Fibroblast of lung (primary cell): Measurements from ENCODE around the gene DARS2. TPM values are rescaled to one million over a fixed set of nuclear protein-coding genes. Genes with fewer than 3 reads are reported as not detected.

Experiments
- DNase-seq, 2 donors: peaks; one replicate each; pipeline versions ENCODE4 v3.0.0 to v3.0.0-alpha.2; 2010; ENCODE audit warnings: low read depth in 2 of 2
- H2AFZ ChIP-seq: 2 replicates; pipeline ENCODE4 v1.5.1; 2012; ENCODE audit warnings: low read length, control low read depth, inconsistent platforms
- H3K27ac ChIP-seq: 2 replicates; pipeline ENCODE4 v1.5.1; 2011; ENCODE audit warnings: low read length, control low read depth; ENCODE audit not compliant: insufficient read depth
- H3K27me3 ChIP-seq: 2 replicates; pipeline ENCODE4 v1.5.1; 2011; ENCODE audit warnings: mild to moderate bottlenecking, low read length; ENCODE audit not compliant: control insufficient read depth, insufficient read depth
- H3K36me3 ChIP-seq: 2 replicates; pipeline ENCODE4 v1.5.1; 2011; ENCODE audit warnings: low read length; ENCODE audit not compliant: control insufficient read depth, insufficient read depth
- H3K4me1 ChIP-seq: 2 replicates; pipeline ENCODE4 v1.5.1; 2011; ENCODE audit warnings: low read length; ENCODE audit not compliant: control insufficient read depth, insufficient read depth; ENCODE audit errors: extremely low read depth
- H3K4me2 ChIP-seq: 2 replicates; pipeline ENCODE4 v1.5.1; 2011; ENCODE audit warnings: low read length, control low read depth; ENCODE audit not compliant: insufficient read depth; ENCODE audit errors: extremely low read depth
- H3K4me3 ChIP-seq, 4 experiments: fragments of 200-600 bp in 1 of 4; sonication (generic) in 1 of 4; replicated peaks in 1 of 4; 2 replicates each; pipeline ENCODE4 v1.5.1; 2011 to 2016; ENCODE audit warnings: low read length in 4 of 4, low read depth in 3 of 4, mild to moderate bottlenecking in 3 of 4, control low read depth in 2 of 4, inconsistent platforms in 1 of 4, mixed read lengths in 1 of 4; ENCODE audit not compliant: insufficient read depth in 1 of 4; ENCODE audit errors: control extremely low read depth in 1 of 4
- H3K79me2 ChIP-seq: 2 replicates; pipeline ENCODE4 v1.5.1; 2012; ENCODE audit warnings: mild to moderate bottlenecking, low read length, inconsistent platforms; ENCODE audit not compliant: control insufficient read depth, insufficient read depth
- H3K9ac ChIP-seq: 2 replicates; pipeline ENCODE4 v1.5.1; 2011; ENCODE audit warnings: mild to moderate bottlenecking, low read length, control low read depth; ENCODE audit not compliant: insufficient read depth
- H3K9me3 ChIP-seq: 2 replicates; pipeline ENCODE4 v1.5.1; 2012; ENCODE audit warnings: low read depth, low read length; ENCODE audit not compliant: control insufficient read depth, insufficient read depth
- H4K20me1 ChIP-seq: 2 replicates; pipeline ENCODE4 v1.5.1; 2011; ENCODE audit warnings: low read length; ENCODE audit not compliant: control insufficient read depth, insufficient read depth; ENCODE audit errors: extremely low read depth
- EZH2 ChIP-seq: IDR thresholded peaks from 2 replicates; pipeline ENCODE4 v1.5.1; 2012; ENCODE audit warnings: low read length, control low read depth, mild to moderate bottlenecking; ENCODE audit errors: missing control alignments
- polyA plus RNA-seq, 2 donors: library from polyadenylated mRNA; depleted of rRNA in 1 of 2; stranded (reverse) in 1 of 2; unstranded in 1 of 2; fragments of >200 nt; gene quantifications; 2 replicates each; pipeline ENCODE4 v1.2.1, GENCODE V29; 2011 to 2012; ENCODE audit warnings: missing spikeins in 1 of 2
- total RNA-seq: library from RNA; depleted of rRNA; stranded (reverse); fragments of >200 nt; gene quantifications from 2 replicates; pipeline ENCODE4 v1.2.1, GENCODE V29; 2014
- TF ChIP-seq, protein P1 (sequence below), 2 donors: IDR thresholded peaks in 1 of 2; conservative IDR thresholded peaks in 1 of 2; 1 replicate in 1 of 2; 2 replicates in 1 of 2; pipeline ENCODE4 v1.5.1; 2011 to 2012; ENCODE audit warnings: low read length in 2 of 2, control low read depth in 1 of 2, inconsistent platforms in 1 of 2, low read depth in 1 of 2, mild to moderate bottlenecking in 1 of 2

Gene DARS2
- total and polyA plus RNA-seq, 2 donors (not counting 1 experiment from before 2014, with no cell fraction given) = 17.8 to 19.5 TPM

DNA sequence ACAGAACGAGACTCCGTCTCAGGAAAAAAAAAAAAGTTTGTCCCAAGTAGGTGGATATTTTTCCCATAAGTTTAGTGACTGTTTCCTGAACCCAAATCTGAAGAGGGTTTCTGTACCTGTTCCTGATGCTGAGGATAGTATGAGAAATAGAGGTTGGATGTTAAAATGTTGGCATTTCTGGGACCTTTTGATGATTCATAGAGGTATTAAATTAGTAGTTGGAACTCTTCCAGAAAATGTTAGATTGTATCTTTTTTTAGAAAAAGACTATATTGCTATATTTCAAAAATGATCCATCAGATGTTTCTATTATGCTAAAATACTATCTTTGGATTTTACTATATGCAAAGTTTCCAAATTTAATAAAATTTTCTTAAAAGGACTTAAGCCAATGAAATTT lies 3.1 kb downstream of the DARS2 start:
- DNase-seq = no peak
- no peak overlapping the region for H3K4me2 ChIP-seq

DNA sequence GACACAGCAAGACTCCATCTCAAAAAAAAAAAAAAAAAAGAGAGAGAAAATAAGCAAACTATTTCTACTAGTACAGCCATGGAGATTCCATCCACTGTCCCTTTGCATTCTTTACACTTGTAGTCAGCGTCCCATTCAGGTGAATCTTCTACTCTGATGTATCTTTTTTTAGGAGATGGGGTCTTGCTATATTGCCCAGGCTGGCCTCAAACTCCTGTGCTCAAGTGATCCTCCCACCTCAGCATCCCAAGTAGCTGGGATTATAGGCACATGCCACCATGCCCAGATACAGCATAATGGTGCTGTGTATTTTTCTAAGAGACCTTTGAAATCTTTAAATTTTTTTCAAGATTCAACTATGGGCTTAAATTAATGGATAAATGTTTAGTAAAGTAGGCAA lies 8.3 kb downstream of the DARS2 start:
- no peaks in the 10 kb centered on the region for H3K79me2 ChIP-seq
- H4K20me1 ChIP-seq = no peaks in the 10 kb centered on the region
- H3K9me3 ChIP-seq = no peaks in the 10 kb centered on the region
- no peak overlapping the region for H3K4me2 ChIP-seq
- H2AFZ ChIP-seq = no peak overlapping the region
- H3K27me3 ChIP-seq = no peaks in the 10 kb centered on the region
- H3K4me1 ChIP-seq = no peaks in the 10 kb centered on the region
- H3K9ac ChIP-seq = no peak overlapping the region
- no peak for DNase-seq
- no peak overlapping the region for H3K4me3 ChIP-seq
- TF ChIP-seq, protein P1, sequence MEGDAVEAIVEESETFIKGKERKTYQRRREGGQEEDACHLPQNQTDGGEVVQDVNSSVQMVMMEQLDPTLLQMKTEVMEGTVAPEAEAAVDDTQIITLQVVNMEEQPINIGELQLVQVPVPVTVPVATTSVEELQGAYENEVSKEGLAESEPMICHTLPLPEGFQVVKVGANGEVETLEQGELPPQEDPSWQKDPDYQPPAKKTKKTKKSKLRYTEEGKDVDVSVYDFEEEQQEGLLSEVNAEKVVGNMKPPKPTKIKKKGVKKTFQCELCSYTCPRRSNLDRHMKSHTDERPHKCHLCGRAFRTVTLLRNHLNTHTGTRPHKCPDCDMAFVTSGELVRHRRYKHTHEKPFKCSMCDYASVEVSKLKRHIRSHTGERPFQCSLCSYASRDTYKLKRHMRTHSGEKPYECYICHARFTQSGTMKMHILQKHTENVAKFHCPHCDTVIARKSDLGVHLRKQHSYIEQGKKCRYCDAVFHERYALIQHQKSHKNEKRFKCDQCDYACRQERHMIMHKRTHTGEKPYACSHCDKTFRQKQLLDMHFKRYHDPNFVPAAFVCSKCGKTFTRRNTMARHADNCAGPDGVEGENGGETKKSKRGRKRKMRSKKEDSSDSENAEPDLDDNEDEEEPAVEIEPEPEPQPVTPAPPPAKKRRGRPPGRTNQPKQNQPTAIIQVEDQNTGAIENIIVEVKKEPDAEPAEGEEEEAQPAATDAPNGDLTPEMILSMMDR (conservative IDR thresholded peaks at IDR 0.05 in 1 of 2, IDR thresholded peaks at IDR 0.05 in 1 of 2; ENCODE audit: low read depth in 1 of 2, low read length in 2 of 2) = no peak
- no peak for TF ChIP-seq EZH2
- H3K36me3 ChIP-seq = no peaks in the 10 kb centered on the region
- no peak overlapping the region for H3K27ac ChIP-seq

More for the DNA sequence above, 3.1 kb downstream of the DARS2 start:
- Histone ChIP-seq H3K79me2 (peaks cover 12% of the 10 kb centered on the region), H3K27me3 (no peaks in the 10 kb centered on the region), H3K9ac (no peak overlapping the region), H3K36me3 (no peaks in the 10 kb centered on the region), H3K9me3 (no peaks in the 10 kb centered on the region), H2AFZ (no peak overlapping the region), H3K27ac (no peak overlapping the region), H3K4me3 (no peak overlapping the region), H3K4me1 (no peaks in the 10 kb centered on the region), H4K20me1 (no peaks in the 10 kb centered on the region)
- TF ChIP-seq, protein P1 (conservative IDR thresholded peaks at IDR 0.05 in 1 of 2, IDR thresholded peaks at IDR 0.05 in 1 of 2; ENCODE audit: low read depth in 1 of 2, low read length in 2 of 2) = no peak
- no peak for TF ChIP-seq EZH2

GRCh38 chr1:173852105-173852504 lies 27.6 kb downstream of the DARS2 start:
- Histone ChIP-seq H3K4me2 (no peak overlapping the region), H3K79me2 (no peaks in the 10 kb centered on the region), H3K9me3 (no peaks in the 10 kb centered on the region), H3K4me1 (peaks cover 8% of the 10 kb centered on the region), H3K27me3 (no peaks in the 10 kb centered on the region), H3K4me3 (no peak overlapping the region), H2AFZ (no peak overlapping the region), H4K20me1 (no peaks in the 10 kb centered on the region), H3K27ac (no peak overlapping the region), H3K36me3 (peaks cover 4% of the 10 kb centered on the region), H3K9ac (no peak overlapping the region)
- TF ChIP-seq EZH2 = no peak
- TF ChIP-seq, protein P1 (conservative IDR thresholded peaks at IDR 0.05 in 1 of 2, IDR thresholded peaks at IDR 0.05 in 1 of 2; ENCODE audit: low read depth in 1 of 2, low read length in 2 of 2) = no peak
- no peak for DNase-seq
